ENCODE data around the gene ADGRG7.

The ADGRG7 gene

GRCh38 chr3:100697172-100697571 lies 87.8 kb downstream of the ADGRG7 start:
- DNase-seq (ENCODE audit: low read depth in 2 of 2, low spot score in 1 of 2), result no peak

GRCh38 chr3:100697723-100698285 lies 88.4 kb downstream of the ADGRG7 start:
- no peak for DNase-seq (ENCODE audit: low read depth in 2 of 2, low spot score in 1 of 2)

- DNase-seq (ENCODE audit: low read depth in 2 of 2, low spot score in 1 of 2), result no peak
These were observed 89.3 kb downstream of the ADGRG7 start for GRCh38 chr3:100698736-100699135.

GRCh38 chr3:100700708-100701107 lies 91.3 kb downstream of the ADGRG7 start:
- DNase-seq (ENCODE audit: low read depth in 2 of 2, low spot score in 1 of 2), result no peak

DNA sequence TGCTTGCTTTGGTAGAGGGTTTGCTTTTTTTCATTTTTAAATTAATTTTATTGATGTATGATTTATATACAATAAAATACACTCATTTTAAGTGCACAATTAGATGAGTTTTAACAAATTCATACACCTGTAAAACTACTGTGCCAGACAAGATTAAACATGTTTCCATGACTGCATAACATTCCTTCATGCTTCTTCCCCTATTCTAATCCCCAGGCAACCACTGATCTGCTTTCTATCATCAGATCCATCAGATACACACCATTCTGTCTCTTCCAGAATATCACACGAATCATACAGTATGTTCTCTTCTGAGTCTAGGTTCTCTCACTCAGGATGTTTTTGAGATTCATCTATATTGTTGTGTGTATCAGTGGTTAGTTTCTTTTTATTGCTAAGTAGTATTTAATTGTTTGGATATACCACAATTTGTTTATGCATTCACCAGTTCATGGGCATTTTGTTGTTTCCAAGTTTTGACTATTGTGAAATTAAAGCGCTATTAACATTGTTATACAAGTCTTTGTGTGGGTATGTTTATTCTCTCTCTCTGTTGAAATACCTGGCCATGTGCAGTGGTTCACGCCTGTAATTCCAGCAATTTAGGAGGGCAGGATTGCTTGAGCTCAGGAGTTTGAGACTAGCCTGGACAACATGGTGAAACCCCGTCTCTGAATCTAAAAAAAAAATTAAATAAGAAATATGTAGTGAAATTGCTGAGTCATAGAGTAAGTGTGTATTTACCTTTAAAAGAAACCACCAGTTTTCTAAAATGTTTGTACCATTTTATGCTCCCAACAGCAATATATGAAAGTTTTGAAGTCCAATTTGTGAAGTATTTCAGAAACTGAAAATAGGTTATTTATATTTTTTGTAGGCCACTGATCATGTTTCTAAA lies 92.9 kb downstream of the ADGRG7 start:
- no peak for DNase-seq (ENCODE audit: low read depth in 2 of 2, low spot score in 1 of 2)

- no peak for DNase-seq (ENCODE audit: low read depth in 2 of 2, low spot score in 1 of 2)
These were observed 93.6 kb downstream of the ADGRG7 start for GRCh38 chr3:100702980-100703345.

GRCh38 chr3:100703865-100704264 lies 94.5 kb downstream of the ADGRG7 start:
- DNase-seq (ENCODE audit: low read depth in 2 of 2, low spot score in 1 of 2), result no peak

DNA sequence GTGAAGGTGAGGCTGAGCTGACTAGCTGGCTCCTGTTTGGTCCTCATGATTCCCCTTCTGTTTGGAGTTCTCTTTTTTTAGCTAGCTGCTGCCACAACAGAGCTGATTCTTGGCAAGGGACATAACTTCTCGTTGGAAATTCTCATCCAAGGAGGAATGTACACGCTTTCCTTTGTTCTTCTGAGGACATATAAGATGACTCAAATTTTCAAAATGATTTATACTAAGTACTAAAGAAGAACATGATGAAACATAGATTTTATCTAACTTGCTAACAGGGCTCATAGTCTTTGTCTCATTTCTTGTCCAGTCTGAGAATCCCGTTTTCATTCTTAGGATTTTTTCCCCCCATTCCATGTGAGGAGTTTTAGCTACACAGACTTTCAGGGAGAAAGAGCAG lies 97.0 kb downstream of the ADGRG7 start:
- DNase-seq (ENCODE audit: low read depth in 2 of 2, low spot score in 1 of 2), result no peak

DNA sequence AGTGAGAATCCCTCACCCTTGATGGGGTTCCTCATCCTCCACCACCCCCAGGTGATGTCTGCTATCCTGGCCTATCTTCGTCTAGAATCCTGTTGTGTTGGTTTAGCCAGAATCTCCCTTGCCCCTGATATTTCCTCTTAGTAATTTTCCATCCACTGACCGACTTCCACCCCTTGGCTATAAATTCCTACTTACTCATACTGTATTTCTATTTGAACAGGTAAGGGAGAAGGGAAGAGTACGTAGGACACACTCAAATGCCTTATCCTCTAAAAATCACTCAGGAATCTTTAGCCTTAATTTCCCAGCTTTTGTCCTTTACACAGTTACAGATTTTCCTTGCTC lies 99.2 kb downstream of the ADGRG7 start:
- DNase-seq (ENCODE audit: low read depth in 2 of 2, low spot score in 1 of 2), result no peak

- peak; percentile 94 to 96 for DNase-seq (ENCODE audit: low read depth in 2 of 2, low spot score in 1 of 2)
These were observed 99.8 kb downstream of the ADGRG7 start, which contains the start of gene TFG for GRCh38 chr3:100708989-100709841. TFG (plus strand) TSS chr3:100709494; CDS start chr3:100713686, 4,192 bp downstream.

DNA sequence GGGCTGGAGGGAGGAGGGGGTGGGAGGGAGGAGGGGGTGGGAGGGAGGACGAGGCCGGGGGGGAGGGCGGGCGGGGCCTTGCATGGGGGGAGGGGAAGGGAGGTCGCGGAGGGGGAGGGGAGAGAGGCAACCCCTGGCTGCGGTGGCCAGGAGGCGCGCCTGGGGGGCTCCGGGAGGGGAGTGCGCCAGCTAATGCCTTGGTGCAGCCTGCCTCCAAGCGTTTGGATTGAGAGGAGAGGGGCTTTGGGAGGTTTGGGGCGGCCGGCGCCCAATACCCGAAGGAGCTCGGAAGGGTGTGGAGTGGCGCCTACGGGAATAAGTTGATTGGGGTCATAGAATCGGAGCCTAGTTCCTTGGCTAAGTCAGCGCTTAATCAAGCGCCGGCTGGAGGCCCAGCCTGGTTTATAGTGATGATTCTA lies 100.5 kb downstream of the ADGRG7 start:
- no peak for DNase-seq (ENCODE audit: low read depth in 2 of 2, low spot score in 1 of 2)

DNA sequence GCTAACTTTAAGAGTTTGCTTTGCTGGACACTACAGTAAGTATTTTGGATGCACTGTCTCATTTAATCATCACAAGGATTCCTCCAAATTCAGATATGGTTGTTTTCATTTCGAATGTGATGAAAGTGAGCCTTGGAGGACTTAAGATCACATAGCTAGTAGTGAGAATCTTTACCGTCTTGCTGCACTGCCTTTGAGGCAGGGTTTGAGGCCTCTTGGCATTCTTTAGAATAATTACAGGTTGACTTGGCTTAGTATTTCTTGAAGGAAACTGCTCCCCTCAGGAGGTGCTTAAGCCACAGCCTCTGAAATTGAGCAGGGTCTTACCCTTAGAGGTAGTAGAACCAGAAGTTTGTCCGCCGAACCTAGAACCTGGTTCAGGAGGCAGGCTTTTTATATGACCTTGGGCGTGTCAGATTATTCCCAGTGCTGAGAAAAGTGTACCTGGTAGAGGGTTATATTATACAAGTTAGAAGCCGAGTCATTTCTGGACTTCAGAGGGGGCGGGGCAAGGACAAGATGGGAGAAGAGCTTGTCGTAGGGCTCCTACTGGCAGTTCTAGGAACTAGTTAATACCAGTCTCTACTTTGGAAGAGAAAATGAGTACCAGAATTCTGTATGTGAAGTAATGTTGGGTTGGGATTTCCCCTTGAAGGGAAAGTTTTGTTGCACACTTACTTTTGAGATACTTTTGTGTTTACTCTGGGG lies 101.0 kb downstream of the ADGRG7 start:
- DNase-seq (ENCODE audit: low read depth in 2 of 2, low spot score in 1 of 2), result no peak

GRCh38 chr3:100715176-100715575 lies 105.8 kb downstream of the ADGRG7 start:
- no peak for DNase-seq (ENCODE audit: low read depth in 2 of 2, low spot score in 1 of 2)

- DNase-seq (ENCODE audit: low read depth in 2 of 2, low spot score in 1 of 2), result no peak
These were observed 107.7 kb downstream of the ADGRG7 start for GRCh38 chr3:100717063-100717462.

DNA sequence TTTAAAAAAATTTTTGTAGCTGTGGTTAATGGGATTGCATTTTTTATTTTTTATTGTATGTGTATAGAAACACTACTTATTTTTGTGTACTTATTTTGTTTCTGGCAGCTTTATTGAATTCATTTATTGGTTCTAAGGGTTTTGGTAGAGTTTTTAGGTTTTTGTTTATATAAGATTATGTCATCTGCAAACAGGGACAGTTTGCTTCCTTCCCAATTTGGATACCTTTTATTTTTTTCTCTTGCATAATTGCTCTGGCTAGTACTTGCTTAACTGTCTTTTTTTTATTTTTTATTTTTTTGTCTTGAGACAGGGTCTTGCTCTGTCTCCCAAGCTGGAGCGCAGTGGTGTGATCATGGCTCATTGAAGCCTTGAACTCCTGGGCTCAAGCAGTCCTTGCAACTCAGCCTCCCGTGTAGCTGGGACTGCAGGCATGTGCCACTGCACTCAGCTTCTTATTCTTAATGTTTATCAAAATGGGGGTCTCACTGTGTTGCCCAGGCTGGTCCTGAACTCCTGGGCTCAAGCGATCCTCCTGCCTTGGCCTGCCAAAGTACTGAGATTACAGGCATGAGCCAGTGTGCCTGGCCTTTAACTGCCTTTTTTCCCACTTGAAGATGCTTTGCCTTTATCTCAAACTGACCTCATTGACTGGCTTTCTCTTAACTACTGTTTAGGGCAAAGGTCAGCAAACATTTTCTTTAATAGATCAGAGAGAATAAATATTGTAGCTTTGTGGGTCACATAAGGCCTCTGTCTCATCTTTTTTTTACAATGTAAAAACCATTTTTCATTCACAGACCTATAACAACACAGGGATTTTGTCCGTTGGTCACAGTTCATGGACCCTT lies 108.5 kb downstream of the ADGRG7 start:
- DNase-seq (ENCODE audit: low read depth in 2 of 2, low spot score in 1 of 2), result no peak

- no peak for DNase-seq (ENCODE audit: low read depth in 2 of 2, low spot score in 1 of 2)
These were observed 109.7 kb downstream of the ADGRG7 start for GRCh38 chr3:100719136-100719535.

DNA sequence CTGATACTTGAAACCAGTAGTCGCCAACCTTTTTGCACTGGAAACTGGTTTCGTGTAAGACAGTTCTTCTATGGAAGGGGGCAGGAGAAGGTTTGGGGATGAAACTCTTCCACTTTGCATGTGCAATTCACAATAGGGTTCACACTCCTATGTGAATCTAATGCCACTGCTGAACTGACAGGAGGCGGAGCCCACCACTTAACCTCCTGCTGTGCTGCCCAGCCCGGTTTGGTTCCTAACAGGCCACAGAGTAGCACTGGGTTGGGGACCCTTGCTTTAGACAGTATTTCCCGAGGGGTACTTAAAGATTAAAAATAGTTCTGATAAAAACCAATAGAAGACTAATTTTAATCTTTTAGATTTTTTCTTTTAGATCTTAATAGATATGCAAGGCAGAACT lies 111.0 kb downstream of the ADGRG7 start:
- no peak for DNase-seq (ENCODE audit: low read depth in 2 of 2, low spot score in 1 of 2)

- no peak for DNase-seq (ENCODE audit: low read depth in 2 of 2, low spot score in 1 of 2)
These were observed 116.6 kb downstream of the ADGRG7 start for GRCh38 chr3:100725935-100726513.

DNA sequence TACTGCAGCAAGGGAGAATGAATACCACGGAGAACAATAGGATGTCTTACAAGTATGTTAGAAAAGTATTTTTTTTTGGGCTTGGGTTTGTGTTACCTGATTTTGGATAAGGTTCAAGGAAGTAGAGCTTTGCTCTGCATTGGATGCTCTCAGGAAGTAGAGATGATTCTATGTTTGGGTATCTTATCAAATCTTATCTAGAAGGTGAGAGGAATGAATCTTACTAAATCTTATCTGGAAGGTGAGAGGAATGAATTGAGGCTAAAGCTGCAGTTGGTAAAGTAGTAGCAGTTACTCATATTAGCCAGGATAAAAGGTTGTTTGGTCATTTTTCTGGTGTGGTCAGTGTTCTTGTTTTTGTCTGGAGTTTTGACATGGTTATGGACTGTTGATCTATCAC lies 117.3 kb downstream of the ADGRG7 start:
- no peak for DNase-seq (ENCODE audit: low read depth in 2 of 2, low spot score in 1 of 2)

DNA sequence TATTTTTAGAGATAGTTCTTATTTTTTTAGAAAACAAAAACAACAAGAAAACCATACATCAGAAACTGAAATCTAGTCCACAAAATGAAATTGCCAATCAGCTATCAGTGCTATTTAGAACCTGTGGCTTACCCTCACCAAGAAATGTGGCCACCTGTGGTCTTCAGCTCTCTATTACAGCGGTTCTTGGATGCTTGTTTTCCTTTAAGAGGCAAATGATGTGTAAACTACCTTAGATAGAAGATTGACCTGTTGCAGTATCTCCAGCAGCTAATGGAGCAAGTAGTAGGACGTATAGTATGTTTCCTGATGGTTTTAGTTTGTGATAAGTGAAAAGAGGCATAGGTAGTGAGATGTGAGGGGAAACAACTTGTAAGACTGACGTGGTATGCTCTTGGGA lies 121.1 kb downstream of the ADGRG7 start:
- no peak for DNase-seq (ENCODE audit: low read depth in 2 of 2, low spot score in 1 of 2)
